ENCODE results near the gene MTMR3.

The MTMR3 gene

DNA sequence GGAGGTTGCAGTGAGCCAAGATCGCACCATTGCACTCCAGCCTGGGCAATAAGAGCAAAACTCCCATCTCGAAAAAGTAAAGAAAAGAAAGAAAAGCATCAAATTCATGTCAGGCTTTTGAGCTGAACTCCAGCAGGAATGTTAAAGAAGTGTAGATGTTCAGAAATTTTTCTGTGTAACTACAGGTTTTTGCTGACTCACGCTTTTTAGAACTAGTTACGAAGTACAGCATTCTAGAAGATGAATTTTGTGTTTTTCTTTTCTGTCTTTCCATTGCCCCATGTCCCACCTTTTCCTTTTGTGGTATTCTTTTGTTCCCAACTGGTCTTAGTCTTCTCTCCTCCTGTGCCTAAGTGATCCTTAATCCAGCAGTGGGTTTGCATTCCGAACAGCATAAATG is 141.3 kb downstream of the MTMR3 start:
- H3K4me3 ChIP-seq (IDR thresholded peaks at IDR 0.05; ENCODE audit: insufficient read depth, low read depth, low read length), result no peak overlapping the region
- TF ChIP-seq CTCF (conservative IDR thresholded peaks at IDR 0.05; ENCODE audit: low read depth, low read length), result no peak
- no peaks in the 10 kb centered on the region for H3K27me3 ChIP-seq (ENCODE audit: insufficient read depth, low read depth)
- no peaks in the 10 kb centered on the region for H3K4me1 ChIP-seq (ENCODE audit: low read depth, poor library complexity, severe bottlenecking)
- H3K9ac ChIP-seq, result no peak overlapping the region
- H4K20me1 ChIP-seq (ENCODE audit: insufficient read depth), result no peaks in the 10 kb centered on the region
- no peaks in the 10 kb centered on the region for H3K36me3 ChIP-seq (ENCODE audit: insufficient read depth)
- no peaks in the 10 kb centered on the region for H3K79me2 ChIP-seq (ENCODE audit: insufficient read depth, low read depth)
- H3K27ac ChIP-seq, result no peak overlapping the region
- no peak overlapping the region for H3K4me2 ChIP-seq
- H2AFZ ChIP-seq (ENCODE audit: low read depth), result no peak overlapping the region

DNA sequence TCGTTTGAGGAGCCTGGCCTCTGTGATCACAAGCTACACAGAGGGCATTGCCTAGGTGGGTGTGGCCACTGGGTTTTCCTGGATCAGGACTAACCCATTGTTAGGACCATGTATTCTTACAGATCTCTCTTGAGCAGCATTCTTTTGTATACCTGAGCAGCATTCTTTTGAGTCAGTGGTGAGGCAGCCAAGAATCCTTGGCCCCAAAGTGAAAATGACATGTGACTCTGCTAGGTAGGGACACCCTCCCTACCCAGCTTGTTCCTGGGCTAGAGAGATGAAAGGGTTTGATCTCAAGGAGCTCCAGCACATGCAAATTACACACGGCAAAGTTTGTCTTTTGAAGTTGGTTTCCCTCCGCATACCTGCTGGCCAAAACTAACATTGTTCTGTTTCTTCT is 142.2 kb downstream of the MTMR3 start:
- Histone ChIP-seq H3K4me2 (no peak overlapping the region), H3K36me3 (ENCODE audit: insufficient read depth) (no peaks in the 10 kb centered on the region), H3K27me3 (ENCODE audit: insufficient read depth, low read depth) (no peaks in the 10 kb centered on the region), H2AFZ (ENCODE audit: low read depth) (no peak overlapping the region), H3K9ac (no peak overlapping the region), H3K27ac (no peak overlapping the region), H3K79me2 (ENCODE audit: insufficient read depth, low read depth) (no peaks in the 10 kb centered on the region), H4K20me1 (ENCODE audit: insufficient read depth) (no peaks in the 10 kb centered on the region), H3K4me3 (IDR thresholded peaks at IDR 0.05; ENCODE audit: insufficient read depth, low read depth, low read length) (no peak overlapping the region), H3K4me1 (ENCODE audit: low read depth, poor library complexity, severe bottlenecking) (no peaks in the 10 kb centered on the region)
- no peak for TF ChIP-seq CTCF (conservative IDR thresholded peaks at IDR 0.05; ENCODE audit: low read depth, low read length)

- no peak overlapping the region for H3K4me2 ChIP-seq
- H3K27me3 ChIP-seq (ENCODE audit: insufficient read depth, low read depth), result no peaks in the 10 kb centered on the region
- no peak overlapping the region for H3K9ac ChIP-seq
- no peaks in the 10 kb centered on the region for H3K36me3 ChIP-seq (ENCODE audit: insufficient read depth)
- no peaks in the 10 kb centered on the region for H3K79me2 ChIP-seq (ENCODE audit: insufficient read depth, low read depth)
- no peak overlapping the region for H3K4me3 ChIP-seq (IDR thresholded peaks at IDR 0.05; ENCODE audit: insufficient read depth, low read depth, low read length)
- H3K4me1 ChIP-seq (ENCODE audit: low read depth, poor library complexity, severe bottlenecking), result no peaks in the 10 kb centered on the region
- no peak overlapping the region for H2AFZ ChIP-seq (ENCODE audit: low read depth)
- no peaks in the 10 kb centered on the region for H4K20me1 ChIP-seq (ENCODE audit: insufficient read depth)
- no peak overlapping the region for H3K27ac ChIP-seq
- TF ChIP-seq CTCF (conservative IDR thresholded peaks at IDR 0.05; ENCODE audit: low read depth, low read length), result no peak
These were observed 143.8 kb downstream of the MTMR3 start for GRCh38 chr22:30026756-30027155.

DNA sequence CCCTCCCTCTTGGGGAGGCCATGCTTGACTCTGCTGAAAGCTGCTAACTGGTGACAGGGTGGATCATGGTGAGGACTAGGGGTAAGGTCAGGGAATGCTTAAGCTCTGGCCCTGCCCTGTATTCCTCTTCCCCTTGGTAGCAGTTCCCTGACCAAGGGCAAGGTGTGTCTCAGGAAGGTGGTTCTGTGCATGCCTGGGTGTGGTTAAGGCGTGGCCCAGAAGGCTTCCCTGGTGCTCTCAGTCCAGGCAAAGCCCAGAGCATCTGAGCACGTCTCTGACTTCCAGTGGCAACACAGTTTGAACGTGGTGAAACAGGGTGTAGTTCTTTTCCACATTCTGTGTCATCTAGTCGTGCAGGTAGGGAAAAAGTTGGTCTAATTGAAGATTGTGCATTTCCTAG is 144.2 kb downstream of the MTMR3 start:
- H3K4me1 ChIP-seq (ENCODE audit: low read depth, poor library complexity, severe bottlenecking), result no peaks in the 10 kb centered on the region
- no peak overlapping the region for H2AFZ ChIP-seq (ENCODE audit: low read depth)
- H3K9ac ChIP-seq, result no peak overlapping the region
- H3K4me3 ChIP-seq (IDR thresholded peaks at IDR 0.05; ENCODE audit: insufficient read depth, low read depth, low read length), result no peak overlapping the region
- H3K27me3 ChIP-seq (ENCODE audit: insufficient read depth, low read depth), result no peaks in the 10 kb centered on the region
- no peak overlapping the region for H3K4me2 ChIP-seq
- H3K36me3 ChIP-seq (ENCODE audit: insufficient read depth), result no peaks in the 10 kb centered on the region
- no peak overlapping the region for H3K27ac ChIP-seq
- TF ChIP-seq CTCF (conservative IDR thresholded peaks at IDR 0.05; ENCODE audit: low read depth, low read length), result no peak
- no peaks in the 10 kb centered on the region for H4K20me1 ChIP-seq (ENCODE audit: insufficient read depth)
- H3K79me2 ChIP-seq (ENCODE audit: insufficient read depth, low read depth), result no peaks in the 10 kb centered on the region

DNA sequence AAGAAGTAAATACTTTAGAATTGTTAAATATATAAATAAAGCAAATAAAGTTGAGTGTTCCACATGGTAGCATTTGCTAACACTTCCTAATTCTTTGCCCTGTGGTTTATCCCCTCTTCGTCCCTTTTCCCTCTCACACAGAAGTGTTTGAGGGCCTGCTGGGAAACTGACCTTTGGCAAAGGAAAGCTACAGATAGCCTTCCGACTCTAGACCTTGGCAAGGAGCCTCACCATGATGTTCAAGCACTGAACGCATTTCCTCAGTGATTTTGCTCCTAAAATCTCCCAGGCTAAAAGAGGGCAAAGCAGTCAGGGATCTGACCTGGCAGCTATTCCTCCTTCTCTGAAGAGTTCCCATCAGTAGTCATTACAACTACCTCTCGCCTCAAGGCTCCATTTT is 144.8 kb downstream of the MTMR3 start:
- Histone ChIP-seq H3K36me3 (ENCODE audit: insufficient read depth) (no peaks in the 10 kb centered on the region), H3K4me1 (ENCODE audit: low read depth, poor library complexity, severe bottlenecking) (no peaks in the 10 kb centered on the region), H3K4me3 (IDR thresholded peaks at IDR 0.05; ENCODE audit: insufficient read depth, low read depth, low read length) (no peak overlapping the region), H3K27ac (no peak overlapping the region), H3K27me3 (ENCODE audit: insufficient read depth, low read depth) (no peaks in the 10 kb centered on the region), H2AFZ (ENCODE audit: low read depth) (no peak overlapping the region), H4K20me1 (ENCODE audit: insufficient read depth) (no peaks in the 10 kb centered on the region), H3K79me2 (ENCODE audit: insufficient read depth, low read depth) (no peaks in the 10 kb centered on the region), H3K4me2 (no peak overlapping the region), H3K9ac (no peak overlapping the region)
- TF ChIP-seq CTCF (conservative IDR thresholded peaks at IDR 0.05; ENCODE audit: low read depth, low read length), result no peak
